GM19372 (cell line): ENCODE data around the gene GPR173.

Source experiments
- ATAC-seq: cut with Tn5 transposase; IDR thresholded peaks from one replicate; pipeline ENCODE4 v1.9.1; 2021; ENCODE audit warnings: mild to moderate bottlenecking, low read depth, moderate library complexity; ENCODE audit not compliant: unreplicated experiment

Gene GPR173

DNA sequence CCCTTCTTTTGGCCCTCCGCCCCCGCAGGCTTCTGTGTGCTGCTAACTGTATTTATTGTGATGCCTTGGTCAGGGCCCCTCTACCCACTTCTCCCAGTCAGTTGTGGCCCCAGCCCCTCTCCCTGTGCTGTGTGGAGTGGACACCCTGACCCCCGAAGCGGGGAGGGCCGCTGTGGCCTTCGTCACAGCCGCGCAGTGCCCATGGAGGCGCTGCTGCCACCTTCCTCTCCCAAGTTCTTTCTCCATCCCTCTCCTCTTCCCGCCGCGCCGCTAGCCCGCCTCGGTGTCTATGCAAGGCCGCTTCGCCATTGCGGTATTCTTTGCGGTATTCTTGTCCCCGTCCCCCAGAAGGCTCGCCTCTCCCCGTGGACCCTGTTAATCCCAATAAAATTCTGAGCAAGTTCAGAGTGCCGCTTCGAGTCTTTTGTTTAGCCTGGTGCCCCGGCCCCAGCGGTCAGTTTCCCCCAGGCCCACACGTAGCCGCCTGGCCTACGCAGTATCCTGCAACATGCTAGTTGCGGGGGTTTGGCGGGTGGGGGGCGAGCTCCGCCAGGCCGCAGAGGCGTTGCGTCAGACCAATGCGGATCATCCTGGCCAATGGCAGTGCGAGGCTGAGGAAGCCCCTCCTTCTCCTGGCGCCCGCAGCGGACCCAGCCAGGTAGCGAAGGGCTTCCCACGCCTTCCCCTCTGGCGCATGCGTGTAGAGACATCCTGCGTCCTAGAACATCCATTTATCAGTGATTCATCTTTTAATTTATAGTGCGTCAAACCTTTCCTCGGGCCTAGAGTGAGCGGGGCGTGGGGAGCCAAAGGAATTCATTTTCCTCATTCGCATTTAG lies 39.8 kb downstream of the GPR173 start:
- peak; percentile 69 for ATAC-seq

- ATAC-seq, result no peak
These were observed 40.7 kb downstream of the GPR173 start for GRCh38 chrX:53089224-53089842.

DNA sequence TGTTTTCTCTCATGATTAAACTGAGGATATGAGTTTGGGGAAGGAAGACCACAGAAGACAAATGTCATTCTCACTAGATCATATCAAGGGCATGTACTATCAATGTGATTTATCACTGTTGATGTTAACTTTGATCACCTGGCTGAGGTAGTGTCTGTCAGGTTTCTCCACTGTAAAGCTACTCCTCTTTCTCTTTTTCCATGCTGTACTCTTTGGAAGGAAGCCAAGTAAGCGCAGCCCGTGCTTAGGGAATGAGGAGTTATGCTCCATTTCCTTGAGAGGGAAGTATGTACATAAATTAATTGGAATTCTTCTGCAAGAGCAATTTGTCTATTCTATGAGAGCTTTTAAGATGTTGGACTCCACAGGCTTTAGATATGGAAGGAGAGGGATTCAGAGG lies 41.3 kb downstream of the GPR173 start:
- ATAC-seq, result no peak

GRCh38 chrX:53091354-53091753 lies 42.8 kb downstream of the GPR173 start:
- ATAC-seq, result no peak

GRCh38 chrX:53093177-53093655 lies 44.6 kb downstream of the GPR173 start:
- peak; percentile 46 for ATAC-seq

DNA sequence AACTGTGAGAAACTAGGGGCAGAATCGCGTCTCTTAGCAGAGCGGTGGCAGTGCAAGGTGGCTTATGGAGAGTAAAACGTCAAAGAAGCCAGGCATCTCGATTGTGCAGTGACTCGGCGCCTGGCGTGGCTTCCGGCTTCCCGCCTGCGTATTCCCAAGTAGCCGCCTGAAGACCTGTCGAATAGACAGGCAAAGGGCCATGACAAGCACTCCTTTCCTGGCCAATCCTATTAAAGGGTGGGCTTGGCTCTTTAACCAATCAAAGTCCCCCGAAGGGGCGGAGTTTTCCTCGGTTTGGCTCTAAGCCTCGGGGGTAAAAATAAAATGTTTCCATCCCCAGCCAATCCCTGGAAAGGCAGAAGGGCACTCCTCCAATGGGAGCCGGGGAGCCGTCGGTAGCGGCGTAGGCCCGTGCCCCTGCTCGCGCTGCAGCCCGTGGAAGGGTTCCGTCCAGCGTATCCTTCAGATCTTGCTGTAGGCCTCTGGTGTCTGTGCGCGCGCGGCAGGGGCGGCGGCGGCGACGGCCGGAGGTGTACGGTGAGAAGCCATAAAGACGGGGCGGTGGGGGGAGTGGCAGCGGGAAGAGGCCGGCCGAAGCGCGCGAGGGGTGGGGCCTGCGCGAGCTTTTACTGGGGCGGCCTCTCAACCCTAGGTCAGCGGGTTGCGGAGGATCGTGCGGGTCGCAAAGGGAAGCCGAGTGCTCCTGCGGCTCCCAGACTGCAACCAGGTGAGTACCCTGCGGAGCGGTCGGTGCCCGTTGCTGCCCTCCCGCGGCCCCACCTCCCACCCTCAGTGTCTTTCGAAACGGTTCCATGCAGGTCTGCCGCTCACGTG lies 45.4 kb downstream of the GPR173 start, which contains the start of gene KANTR:
TSS of gene KANTR (plus strand) at position 395 of the 834 bp plus-strand sequence. CDS start 30,131 bp downstream, outside the sequence.
- peak; percentile 76 for ATAC-seq

DNA sequence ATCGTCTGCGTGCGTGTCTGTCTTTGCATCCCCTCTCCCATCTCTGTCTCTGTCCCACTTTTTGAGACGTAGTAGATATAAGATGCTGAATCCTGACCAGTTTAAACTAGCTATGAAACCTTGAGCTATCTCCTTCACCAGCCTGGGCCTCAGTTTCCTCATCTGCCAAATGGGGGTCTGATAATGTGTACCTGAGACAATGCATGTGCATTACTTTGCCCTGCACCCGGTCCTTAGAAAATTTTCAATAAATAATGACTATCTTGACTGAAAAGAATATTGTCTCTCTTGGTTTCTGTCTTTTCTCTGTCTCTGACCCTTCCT lies 46.0 kb downstream of the GPR173 start:
- no peak for ATAC-seq

GRCh38 chrX:53095796-53096195 lies 47.2 kb downstream of the GPR173 start:
- no peak for ATAC-seq

- no peak for ATAC-seq
These were observed 66.4 kb downstream of the GPR173 start for GRCh38 chrX:53114864-53115549.

- no peak for ATAC-seq
These were observed 66.9 kb downstream of the GPR173 start for GRCh38 chrX:53115550-53115874.

DNA sequence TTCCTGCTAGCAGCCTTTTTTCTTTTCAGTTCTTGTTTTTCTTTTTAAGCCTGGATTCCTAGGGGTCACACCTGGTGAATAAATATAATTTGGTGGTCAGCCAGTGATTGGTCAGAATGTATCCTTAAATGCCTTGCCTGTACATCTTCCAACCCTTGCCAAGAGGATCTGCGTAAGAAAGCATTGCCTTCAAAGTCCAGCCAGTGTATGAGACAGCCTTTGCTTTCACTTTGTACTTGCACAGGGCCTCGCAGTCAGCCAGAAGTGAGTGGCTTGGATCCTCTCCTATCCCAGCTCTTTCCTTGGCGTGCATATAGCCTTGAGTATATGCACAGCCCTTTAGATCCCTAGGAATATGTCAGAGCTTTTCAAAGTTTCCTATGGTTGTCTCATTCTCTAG lies 67.5 kb downstream of the GPR173 start:
- no peak for ATAC-seq

DNA sequence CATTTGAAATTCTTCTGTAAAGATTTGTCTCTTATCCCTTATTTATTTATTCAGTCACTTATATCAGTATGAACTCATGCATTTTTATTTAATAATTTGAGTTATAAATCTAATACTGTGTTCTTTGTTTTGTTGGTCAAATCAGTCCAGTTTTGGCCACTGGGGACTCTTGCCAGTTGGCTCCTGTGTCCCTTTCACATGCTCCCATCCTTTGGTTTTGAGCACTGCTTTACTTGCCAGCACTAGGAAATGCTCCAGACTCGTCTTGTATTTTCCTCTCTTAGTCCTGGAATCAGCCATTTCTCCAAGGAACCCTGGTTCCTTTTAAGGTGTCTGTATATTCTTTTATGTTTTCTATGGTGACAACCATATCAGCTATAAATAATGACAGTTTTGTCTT lies 73.4 kb downstream of the GPR173 start:
- no peak for ATAC-seq

GRCh38 chrX:53125506-53125905 lies 76.9 kb downstream of the GPR173 start:
- ATAC-seq, result no peak

- no peak for ATAC-seq
These were observed 77.8 kb downstream of the GPR173 start for GRCh38 chrX:53126377-53126776.

- ATAC-seq, result no peak
These were observed 79.6 kb downstream of the GPR173 start for GRCh38 chrX:53128097-53128749.
